Loucy (cell line): ENCODE measurements around the gene BTBD7.

ENCODE experiments used
- H2AFZ ChIP-seq: fragments of 200-600 bp; sonication (generic); 2 replicates; pipeline ENCODE4 v1.6.0; 2016; ENCODE audit warnings: antibody characterized with exemption, mild to moderate bottlenecking, low read length, moderate library complexity
- H3F3A ChIP-seq: fragments of 200-600 bp; 2 replicates; pipeline ENCODE4 v1.6.0; 2016; ENCODE audit warnings: antibody characterized with exemption, low read depth, mild to moderate bottlenecking
- H3K27me3 ChIP-seq: fragments of 200-600 bp; sonication (generic); 2 replicates; pipeline ENCODE4 v1.6.1; 2014; ENCODE audit warnings: low read length, mild to moderate bottlenecking; ENCODE audit not compliant: insufficient read depth, poor library complexity, severe bottlenecking
- H3K36me3 ChIP-seq: fragments of 200-600 bp; sonication (generic); 2 replicates; pipeline ENCODE4 v1.6.1; 2016; ENCODE audit warnings: low read length; ENCODE audit not compliant: insufficient read depth
- H3K4me1 ChIP-seq: fragments of 200-600 bp; sonication (generic); 2 replicates; pipeline ENCODE4 v1.5.1; 2014; ENCODE audit warnings: low read length, mild to moderate bottlenecking; ENCODE audit not compliant: insufficient read depth, poor library complexity, severe bottlenecking
- H3K4me2 ChIP-seq: fragments of 200-600 bp; sonication (generic); 2 replicates; pipeline ENCODE4 v1.6.0; 2014; ENCODE audit warnings: antibody characterized with exemption, low read length, low read depth, mild to moderate bottlenecking; ENCODE audit not compliant: poor library complexity, severe bottlenecking
- H3K4me3 ChIP-seq: fragments of 200-600 bp; sonication (generic); 2 replicates; pipeline ENCODE4 v1.5.1; 2014; ENCODE audit warnings: low read length, mild to moderate bottlenecking, mixed read lengths; ENCODE audit not compliant: poor library complexity, severe bottlenecking
- H3K79me2 ChIP-seq: fragments of 200-600 bp; sonication (generic); 2 replicates; pipeline ENCODE4 v1.6.1; 2014; ENCODE audit warnings: low read length; ENCODE audit not compliant: insufficient read depth
- H3K9ac ChIP-seq: fragments of 200-600 bp; sonication (generic); 2 replicates; pipeline ENCODE4 v1.6.0; 2014; ENCODE audit warnings: mild to moderate bottlenecking, low read depth, low read length, moderate library complexity; ENCODE audit not compliant: poor library complexity, severe bottlenecking
- H3K9me2 ChIP-seq: fragments of 200-600 bp; sonication (generic); replicated peaks from 2 replicates; pipeline ENCODE4 v1.6.1; 2016; ENCODE audit warnings: low read depth, low read length, mixed read lengths
- H3K9me3 ChIP-seq: fragments of 200-600 bp; sonication (generic); 2 replicates; pipeline ENCODE4 v1.6.1; 2014; ENCODE audit warnings: mild to moderate bottlenecking, antibody characterized with exemption, low read length, low read depth; ENCODE audit not compliant: insufficient read depth
- H4K20me1 ChIP-seq: fragments of 200-600 bp; sonication (generic); 2 replicates; pipeline ENCODE4 v1.6.0; 2014; ENCODE audit warnings: antibody characterized with exemption, low read length, mild to moderate bottlenecking; ENCODE audit not compliant: insufficient read depth, poor library complexity, severe bottlenecking
- EZH2phosphoT487 ChIP-seq: fragments of 200-600 bp; IDR thresholded peaks from 2 replicates; pipeline ENCODE4 v1.6.1; 2018; ENCODE audit warnings: antibody characterized with exemption, mild to moderate bottlenecking, moderate library complexity, borderline replicate concordance
- TF ChIP-seq, protein P1 (sequence below): fragments of 200-600 bp; sonication (generic); conservative IDR thresholded peaks from 2 replicates; pipeline ENCODE4 v1.5.1; 2014; ENCODE audit warnings: mild to moderate bottlenecking, antibody characterized with exemption, low read length

The BTBD7 gene

DNA sequence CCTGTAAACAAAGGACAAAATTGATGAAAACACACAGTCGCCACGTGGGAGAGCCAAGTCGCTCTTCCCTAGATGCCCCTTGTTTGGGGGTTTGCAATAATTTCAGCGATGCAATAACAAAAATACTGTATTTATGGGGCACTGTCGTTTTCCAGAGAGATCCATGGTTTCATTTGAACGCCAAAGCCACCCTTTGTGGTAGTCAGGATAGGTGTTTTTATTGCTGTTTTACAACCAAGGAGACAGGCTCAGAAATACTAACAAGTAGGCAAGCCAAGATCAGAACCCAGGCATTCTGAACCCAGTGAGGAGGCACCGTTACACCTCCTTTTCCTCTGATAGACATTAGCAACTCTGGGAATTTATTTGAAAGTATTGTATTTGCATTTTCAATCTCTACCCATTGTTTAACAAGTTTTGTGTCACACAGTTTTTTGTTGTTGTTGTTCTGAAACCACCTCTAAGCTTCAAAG, 831 bp upstream of the BTBD7 start:
- TF ChIP-seq EZH2phosphoT487, result no peak
- TF ChIP-seq, protein P1, sequence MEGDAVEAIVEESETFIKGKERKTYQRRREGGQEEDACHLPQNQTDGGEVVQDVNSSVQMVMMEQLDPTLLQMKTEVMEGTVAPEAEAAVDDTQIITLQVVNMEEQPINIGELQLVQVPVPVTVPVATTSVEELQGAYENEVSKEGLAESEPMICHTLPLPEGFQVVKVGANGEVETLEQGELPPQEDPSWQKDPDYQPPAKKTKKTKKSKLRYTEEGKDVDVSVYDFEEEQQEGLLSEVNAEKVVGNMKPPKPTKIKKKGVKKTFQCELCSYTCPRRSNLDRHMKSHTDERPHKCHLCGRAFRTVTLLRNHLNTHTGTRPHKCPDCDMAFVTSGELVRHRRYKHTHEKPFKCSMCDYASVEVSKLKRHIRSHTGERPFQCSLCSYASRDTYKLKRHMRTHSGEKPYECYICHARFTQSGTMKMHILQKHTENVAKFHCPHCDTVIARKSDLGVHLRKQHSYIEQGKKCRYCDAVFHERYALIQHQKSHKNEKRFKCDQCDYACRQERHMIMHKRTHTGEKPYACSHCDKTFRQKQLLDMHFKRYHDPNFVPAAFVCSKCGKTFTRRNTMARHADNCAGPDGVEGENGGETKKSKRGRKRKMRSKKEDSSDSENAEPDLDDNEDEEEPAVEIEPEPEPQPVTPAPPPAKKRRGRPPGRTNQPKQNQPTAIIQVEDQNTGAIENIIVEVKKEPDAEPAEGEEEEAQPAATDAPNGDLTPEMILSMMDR, result no peak
- no peaks in the 10 kb centered on the region for H3F3A ChIP-seq
- H3K36me3 ChIP-seq, result no peaks in the 10 kb centered on the region
- H3K4me3 ChIP-seq, result peak overlapping the region; percentile 93
- H2AFZ ChIP-seq, result peak overlapping the region; percentile 68
- no peaks in the 10 kb centered on the region for H3K27me3 ChIP-seq
- peaks cover 34% of the 10 kb centered on the region for H4K20me1 ChIP-seq
- peaks cover 69% of the 10 kb centered on the region for H3K79me2 ChIP-seq
- H3K9ac ChIP-seq, result peak overlapping the region; percentile 96
- peak overlapping the region; percentile 99 for H3K4me2 ChIP-seq
- no peaks in the 10 kb centered on the region for H3K9me2 ChIP-seq
- H3K9me3 ChIP-seq, result no peaks in the 10 kb centered on the region; the same call in 1 of the 2 replicates
- peaks cover 46% of the 10 kb centered on the region for H3K4me1 ChIP-seq

DNA sequence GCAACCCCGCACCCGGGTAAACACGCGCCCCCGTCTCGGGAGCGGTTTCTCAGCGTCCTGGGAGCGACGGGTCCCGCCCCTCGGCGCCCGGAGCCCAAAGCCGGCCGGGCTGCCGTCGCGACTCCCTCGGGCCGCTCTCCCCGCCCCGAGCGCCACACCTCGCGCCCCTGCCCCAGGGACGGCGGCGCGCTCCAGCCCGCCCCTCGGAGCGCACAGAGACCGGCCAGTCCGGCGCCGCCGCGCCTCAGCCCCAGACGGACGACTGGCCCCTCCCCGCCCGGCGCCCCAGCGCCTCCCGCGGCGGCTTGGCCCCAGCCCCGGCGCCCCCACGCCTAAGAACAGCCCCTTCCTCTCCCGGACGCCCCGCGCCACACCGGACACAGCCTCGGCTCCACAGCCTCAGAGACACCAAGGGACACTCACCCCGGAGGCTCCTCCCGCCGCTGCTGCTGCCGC, 411 bp downstream of the BTBD7 start:
- Histone ChIP-seq H3K36me3 (no peaks in the 10 kb centered on the region), H3K4me3 (peak overlapping the region; percentile 93), H3K27me3 (no peaks in the 10 kb centered on the region), H3K4me2 (peak overlapping the region; percentile 82), H4K20me1 (peaks cover 45% of the 10 kb centered on the region), H3F3A (no peaks in the 10 kb centered on the region), H2AFZ (peak overlapping the region; percentile 70; the same call in 1 of the 2 replicates), H3K9me3 (no peaks in the 10 kb centered on the region; the same call in 1 of the 2 replicates), H3K4me1 (peaks cover 56% of the 10 kb centered on the region), H3K9ac (peak overlapping the region; percentile 96), H3K9me2 (no peaks in the 10 kb centered on the region), H3K79me2 (peaks cover 82% of the 10 kb centered on the region)
- TF ChIP-seq, protein P1, result no peak
- no peak for TF ChIP-seq EZH2phosphoT487

DNA sequence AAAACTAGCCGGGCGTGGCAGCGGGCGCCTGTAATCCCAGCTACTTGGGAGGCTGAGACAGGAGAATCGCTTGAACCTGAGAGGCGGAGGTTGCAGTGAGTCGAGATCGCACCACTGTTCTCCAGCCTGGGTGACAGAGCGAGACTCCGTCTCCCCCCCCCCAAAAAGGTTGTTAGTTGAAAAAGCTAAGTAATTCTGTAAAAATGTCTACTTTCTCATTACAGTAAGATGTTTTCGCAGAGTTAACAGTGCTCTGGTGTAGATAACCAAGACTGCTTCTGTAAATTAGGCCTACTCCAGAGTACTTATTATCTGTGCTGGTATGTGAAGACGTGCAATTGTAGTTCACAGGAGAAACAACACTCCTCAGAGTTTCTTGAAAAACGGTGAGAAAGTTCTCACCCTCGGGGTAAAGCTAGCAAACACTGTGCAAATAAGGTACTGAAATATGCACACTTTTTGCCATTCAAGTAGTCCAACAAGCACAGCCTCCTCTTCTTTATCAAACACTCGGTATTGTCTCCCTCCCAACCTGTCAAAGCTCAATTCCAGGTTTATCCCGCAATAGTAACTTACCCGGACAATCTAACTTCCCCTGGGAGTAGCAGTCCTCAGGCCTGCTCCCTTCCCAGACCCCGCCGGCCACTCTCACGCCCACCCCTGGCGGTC, 974 bp downstream of the BTBD7 start:
- H3K27me3 ChIP-seq, result no peaks in the 10 kb centered on the region
- H4K20me1 ChIP-seq, result peaks cover 49% of the 10 kb centered on the region
- TF ChIP-seq, protein P1, result no peak
- TF ChIP-seq EZH2phosphoT487, result no peak
- no peaks in the 10 kb centered on the region for H3K9me2 ChIP-seq
- H3K4me3 ChIP-seq, result peak overlapping the region; percentile 93
- H3K79me2 ChIP-seq, result peaks cover 87% of the 10 kb centered on the region
- no peaks in the 10 kb centered on the region for H3K9me3 ChIP-seq
- H2AFZ ChIP-seq, result no peak overlapping the region; the same call in 1 of the 2 replicates
- H3K4me1 ChIP-seq, result peaks cover 57% of the 10 kb centered on the region
- peak overlapping the region; percentile 82 for H3K4me2 ChIP-seq
- H3K36me3 ChIP-seq, result no peaks in the 10 kb centered on the region
- H3F3A ChIP-seq, result no peaks in the 10 kb centered on the region
- peak overlapping the region; percentile 96 for H3K9ac ChIP-seq
